Loucy (cell line): ENCODE results near the gene PABPN1.

Experiments
- H2AFZ ChIP-seq: fragments of 200-600 bp; sonication (generic); 2 replicates; pipeline ENCODE4 v1.6.0; 2016; ENCODE audit warnings: antibody characterized with exemption, mild to moderate bottlenecking, low read length, moderate library complexity
- H3F3A ChIP-seq: fragments of 200-600 bp; 2 replicates; pipeline ENCODE4 v1.6.0; 2016; ENCODE audit warnings: antibody characterized with exemption, low read depth, mild to moderate bottlenecking
- H3K27me3 ChIP-seq: fragments of 200-600 bp; sonication (generic); 2 replicates; pipeline ENCODE4 v1.6.1; 2014; ENCODE audit warnings: low read length, mild to moderate bottlenecking; ENCODE audit not compliant: insufficient read depth, poor library complexity, severe bottlenecking
- H3K36me3 ChIP-seq: fragments of 200-600 bp; sonication (generic); 2 replicates; pipeline ENCODE4 v1.6.1; 2016; ENCODE audit warnings: low read length; ENCODE audit not compliant: insufficient read depth
- H3K4me1 ChIP-seq: fragments of 200-600 bp; sonication (generic); 2 replicates; pipeline ENCODE4 v1.5.1; 2014; ENCODE audit warnings: low read length, mild to moderate bottlenecking; ENCODE audit not compliant: insufficient read depth, poor library complexity, severe bottlenecking
- H3K4me2 ChIP-seq: fragments of 200-600 bp; sonication (generic); 2 replicates; pipeline ENCODE4 v1.6.0; 2014; ENCODE audit warnings: antibody characterized with exemption, low read length, low read depth, mild to moderate bottlenecking; ENCODE audit not compliant: poor library complexity, severe bottlenecking
- H3K4me3 ChIP-seq: fragments of 200-600 bp; sonication (generic); 2 replicates; pipeline ENCODE4 v1.5.1; 2014; ENCODE audit warnings: low read length, mild to moderate bottlenecking, mixed read lengths; ENCODE audit not compliant: poor library complexity, severe bottlenecking
- H3K79me2 ChIP-seq: fragments of 200-600 bp; sonication (generic); 2 replicates; pipeline ENCODE4 v1.6.1; 2014; ENCODE audit warnings: low read length; ENCODE audit not compliant: insufficient read depth
- H3K9ac ChIP-seq: fragments of 200-600 bp; sonication (generic); 2 replicates; pipeline ENCODE4 v1.6.0; 2014; ENCODE audit warnings: mild to moderate bottlenecking, low read depth, low read length, moderate library complexity; ENCODE audit not compliant: poor library complexity, severe bottlenecking
- H3K9me2 ChIP-seq: fragments of 200-600 bp; sonication (generic); replicated peaks from 2 replicates; pipeline ENCODE4 v1.6.1; 2016; ENCODE audit warnings: low read depth, low read length, mixed read lengths
- H3K9me3 ChIP-seq: fragments of 200-600 bp; sonication (generic); 2 replicates; pipeline ENCODE4 v1.6.1; 2014; ENCODE audit warnings: mild to moderate bottlenecking, antibody characterized with exemption, low read length, low read depth; ENCODE audit not compliant: insufficient read depth
- H4K20me1 ChIP-seq: fragments of 200-600 bp; sonication (generic); 2 replicates; pipeline ENCODE4 v1.6.0; 2014; ENCODE audit warnings: antibody characterized with exemption, low read length, mild to moderate bottlenecking; ENCODE audit not compliant: insufficient read depth, poor library complexity, severe bottlenecking
- CTCF ChIP-seq: fragments of 200-600 bp; sonication (generic); conservative IDR thresholded peaks from 2 replicates; pipeline ENCODE4 v1.5.1; 2014; ENCODE audit warnings: mild to moderate bottlenecking, antibody characterized with exemption, low read length
- EZH2phosphoT487 ChIP-seq: fragments of 200-600 bp; IDR thresholded peaks from 2 replicates; pipeline ENCODE4 v1.6.1; 2018; ENCODE audit warnings: antibody characterized with exemption, mild to moderate bottlenecking, moderate library complexity, borderline replicate concordance

The PABPN1 gene

DNA sequence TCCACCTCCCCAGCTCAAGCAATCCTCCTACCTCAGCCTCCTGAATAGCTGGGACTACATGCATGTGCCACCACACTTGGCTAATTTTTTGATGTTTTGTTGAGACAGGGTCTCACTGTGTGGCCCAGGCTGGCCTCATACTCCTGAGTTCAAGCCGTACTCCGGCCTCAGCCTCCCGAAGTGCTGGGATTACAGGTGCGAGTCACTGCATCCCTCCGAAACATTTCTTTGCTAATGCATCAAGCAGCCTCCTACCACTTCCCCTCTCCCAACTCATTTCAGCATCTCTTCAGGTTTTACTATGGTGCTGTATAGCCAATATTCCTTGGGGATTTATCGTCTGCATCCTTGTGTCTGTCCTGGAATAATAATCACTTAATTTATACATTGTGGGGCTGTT is 33.7 kb downstream of the PABPN1 start:
- H3K27me3 ChIP-seq, result peaks cover 17% of the 10 kb centered on the region
- H3K9me3 ChIP-seq, result no peaks in the 10 kb centered on the region
- H3K36me3 ChIP-seq, result no peaks in the 10 kb centered on the region
- no peak overlapping the region for H3K4me3 ChIP-seq
- H2AFZ ChIP-seq, result no peak overlapping the region
- no peaks in the 10 kb centered on the region for H3K79me2 ChIP-seq
- no peak overlapping the region for H3K4me2 ChIP-seq
- no peaks in the 10 kb centered on the region for H3F3A ChIP-seq
- no peaks in the 10 kb centered on the region for H3K9me2 ChIP-seq
- no peaks in the 10 kb centered on the region for H4K20me1 ChIP-seq
- H3K9ac ChIP-seq, result no peak overlapping the region
- H3K4me1 ChIP-seq, result no peaks in the 10 kb centered on the region
- no peak for TF ChIP-seq CTCF

DNA sequence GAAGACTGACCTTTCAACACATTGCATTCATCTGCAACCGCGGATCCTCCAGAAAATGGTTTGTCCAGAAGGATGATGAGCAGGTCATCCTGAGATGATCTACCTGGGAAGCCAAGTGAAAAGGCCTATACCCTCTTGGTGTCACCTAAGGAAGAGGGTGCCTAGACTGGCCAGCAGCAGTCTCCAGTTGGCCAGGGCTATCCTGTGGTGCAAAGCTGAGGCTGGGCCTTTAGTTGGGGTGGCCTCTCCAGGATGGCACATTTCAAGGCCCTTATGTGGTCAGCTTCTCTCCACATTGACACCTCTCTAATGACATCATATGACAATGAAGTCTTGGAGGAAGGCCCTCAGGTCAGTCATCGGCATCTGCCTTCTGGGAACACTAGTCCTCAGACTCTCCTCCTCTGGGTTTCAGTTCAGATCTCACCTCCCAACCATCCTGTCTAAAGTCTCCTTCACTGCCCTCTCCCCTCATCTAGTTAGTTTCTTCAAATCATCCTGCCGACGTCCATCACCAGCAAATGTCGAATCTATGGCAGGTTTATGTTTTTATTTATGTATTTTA is 34.7 kb downstream of the PABPN1 start:
- Histone ChIP-seq H3K4me3 (no peak overlapping the region), H3K9ac (no peak overlapping the region), H3K4me2 (no peak overlapping the region), H3F3A (no peaks in the 10 kb centered on the region), H2AFZ (no peak overlapping the region), H4K20me1 (no peaks in the 10 kb centered on the region), H3K9me3 (no peaks in the 10 kb centered on the region), H3K79me2 (no peaks in the 10 kb centered on the region), H3K27me3 (peaks cover 17% of the 10 kb centered on the region), H3K9me2 (no peaks in the 10 kb centered on the region), H3K36me3 (no peaks in the 10 kb centered on the region), H3K4me1 (no peaks in the 10 kb centered on the region)
- no peak for TF ChIP-seq CTCF
- no peak for TF ChIP-seq EZH2phosphoT487

DNA sequence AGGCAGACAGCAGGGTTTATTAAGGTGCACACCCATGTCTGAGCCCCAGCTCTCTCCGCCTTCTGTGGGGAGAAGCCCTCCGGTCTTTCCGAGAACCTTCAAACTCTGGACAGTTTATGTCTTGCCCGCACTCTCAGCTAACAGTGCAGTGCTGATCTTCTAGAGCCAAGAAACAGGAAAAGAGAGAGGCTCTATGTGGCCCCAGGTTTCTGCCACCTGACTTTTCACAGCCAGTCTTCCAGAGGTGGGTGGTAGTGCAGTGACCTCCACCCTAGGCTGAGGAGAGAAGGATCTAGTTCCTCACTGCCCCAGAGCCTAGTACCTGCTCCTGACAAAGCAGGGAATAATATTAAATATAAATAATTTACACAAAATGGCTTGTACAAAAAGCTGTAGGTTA is 35.4 kb downstream of the PABPN1 start:
- H3F3A ChIP-seq, result no peaks in the 10 kb centered on the region
- H3K4me1 ChIP-seq, result no peaks in the 10 kb centered on the region
- no peak overlapping the region for H3K4me3 ChIP-seq
- peaks cover 12% of the 10 kb centered on the region for H3K27me3 ChIP-seq
- H3K9ac ChIP-seq, result no peak overlapping the region
- H3K36me3 ChIP-seq, result no peaks in the 10 kb centered on the region
- TF ChIP-seq EZH2phosphoT487 (no peak), CTCF (no peak)
- H3K79me2 ChIP-seq, result no peaks in the 10 kb centered on the region
- no peaks in the 10 kb centered on the region for H4K20me1 ChIP-seq
- H3K9me2 ChIP-seq, result no peaks in the 10 kb centered on the region
- no peak overlapping the region for H2AFZ ChIP-seq
- H3K4me2 ChIP-seq, result no peak overlapping the region
- no peaks in the 10 kb centered on the region for H3K9me3 ChIP-seq
